H9 (cell line): ENCODE measurements around the gene GRID1. TPM values are rescaled to one million over a fixed set of nuclear protein-coding genes. Genes with fewer than 3 reads are reported as not detected.
A peak's percentile ranks its signal among the peaks of the same experiment; 100 is the strongest.

ENCODE experiments used
- DNase-seq: peaks from one replicate; pipeline ENCODE4 v3.0.0-alpha.2; 2017
- H2AFZ ChIP-seq: one replicate; pipeline ENCODE4 v1.6.1; 2013; ENCODE audit warnings: mild to moderate bottlenecking, low read length, control low read depth, moderate library complexity
- H2AK5ac ChIP-seq: 2 replicates; pipeline ENCODE4 v1.6.1; 2013; ENCODE audit warnings: low read length, control low read depth, mixed read lengths; ENCODE audit not compliant: insufficient read length
- H2BK120ac ChIP-seq: one replicate; pipeline ENCODE4 v1.6.1; 2013; ENCODE audit warnings: low read depth, mild to moderate bottlenecking, low read length, control low read depth, inconsistent platforms; ENCODE audit not compliant: poor library complexity, severe bottlenecking
- H2BK12ac ChIP-seq: 2 replicates; pipeline ENCODE4 v1.6.1; 2013; ENCODE audit warnings: low read length, control low read depth, mixed read lengths, low read depth; ENCODE audit not compliant: insufficient read length
- H2BK15ac ChIP-seq: 2 replicates; pipeline ENCODE4 v1.6.1; 2013; ENCODE audit warnings: low read depth, low read length, control low read depth
- H2BK20ac ChIP-seq: one replicate; pipeline ENCODE4 v1.6.1; 2013; ENCODE audit warnings: low read depth, mild to moderate bottlenecking, low read length, control low read depth, inconsistent platforms; ENCODE audit not compliant: poor library complexity, severe bottlenecking
- H2BK5ac ChIP-seq: 2 replicates; pipeline ENCODE4 v1.6.1; 2013; ENCODE audit warnings: low read length, control low read depth, mixed read lengths; ENCODE audit not compliant: insufficient read length
- H3K14ac ChIP-seq: 2 replicates; pipeline ENCODE4 v1.6.1; 2013; ENCODE audit warnings: low read length, control low read depth; ENCODE audit not compliant: insufficient read depth
- H3K18ac ChIP-seq: 2 replicates; pipeline ENCODE4 v1.6.1; 2013; ENCODE audit warnings: low read depth, mild to moderate bottlenecking, mixed read lengths, low read length, control low read depth; ENCODE audit not compliant: insufficient read length
- H3K23ac ChIP-seq: 2 replicates; pipeline ENCODE4 v1.6.1; 2013; ENCODE audit warnings: low read length, control low read depth, mixed read lengths, low read depth; ENCODE audit not compliant: insufficient read length
- H3K23me2 ChIP-seq: 2 replicates; pipeline ENCODE4 v1.6.1; 2013; ENCODE audit warnings: low read depth, mild to moderate bottlenecking, mixed read lengths, low read length, control low read depth; ENCODE audit not compliant: insufficient read length, poor library complexity, severe bottlenecking
- H3K27ac ChIP-seq: 2 replicates; pipeline ENCODE4 v1.5.1; 2013; ENCODE audit warnings: low read length, control low read depth, mixed read lengths, low read depth; ENCODE audit not compliant: insufficient read length
- H3K27me3 ChIP-seq: 2 replicates; pipeline ENCODE4 v1.6.1; 2013; ENCODE audit warnings: low read length, control low read depth, inconsistent platforms; ENCODE audit not compliant: insufficient read depth
- H3K4ac ChIP-seq: 2 replicates; pipeline ENCODE4 v1.6.1; 2013; ENCODE audit warnings: low read depth, mild to moderate bottlenecking, control low read depth, inconsistent platforms, low read length, moderate library complexity
- H3K4me1 ChIP-seq: 2 replicates; pipeline ENCODE4 v1.6.1; 2013; ENCODE audit warnings: low read length, control low read depth, inconsistent platforms; ENCODE audit not compliant: insufficient read depth
- H3K4me2 ChIP-seq: 2 replicates; pipeline ENCODE4 v1.6.1; 2013; ENCODE audit warnings: low read length, control low read depth, mixed read lengths; ENCODE audit not compliant: insufficient read length, insufficient read depth
- H3K56ac ChIP-seq: 2 replicates; pipeline ENCODE4 v1.6.1; 2013; ENCODE audit warnings: low read depth, mild to moderate bottlenecking, mixed read lengths, low read length, control low read depth; ENCODE audit not compliant: insufficient read length
- H3K79me1 ChIP-seq: 2 replicates; pipeline ENCODE4 v1.6.1; 2013; ENCODE audit warnings: low read depth, mild to moderate bottlenecking, moderate library complexity, low read length, control low read depth, inconsistent platforms; ENCODE audit not compliant: insufficient read depth, poor library complexity, severe bottlenecking
- H3K79me2 ChIP-seq: 2 replicates; pipeline ENCODE4 v1.6.1; 2013; ENCODE audit warnings: low read length, control low read depth, inconsistent platforms; ENCODE audit not compliant: insufficient read depth
- H3K9ac ChIP-seq: 2 replicates; pipeline ENCODE4 v1.6.1; 2013; ENCODE audit warnings: low read length, control low read depth, mixed read lengths; ENCODE audit not compliant: insufficient read length; ENCODE audit errors: extremely low read depth
- H3K9me3 ChIP-seq: one replicate; pipeline ENCODE4 v1.6.1; 2013; ENCODE audit warnings: low read depth, low read length, inconsistent platforms; ENCODE audit not compliant: control insufficient read depth
- H3T11ph ChIP-seq: one replicate; pipeline ENCODE4 v1.6.1; 2013; ENCODE audit warnings: mild to moderate bottlenecking, low read length, control low read depth, inconsistent platforms
- H4K20me1 ChIP-seq: one replicate; pipeline ENCODE4 v1.6.1; 2013; ENCODE audit not compliant: control insufficient read depth, insufficient read length, insufficient read depth
- H4K5ac ChIP-seq: 2 replicates; pipeline ENCODE4 v1.6.1; 2013; ENCODE audit warnings: low read depth, mild to moderate bottlenecking, mixed read lengths, low read length, control low read depth; ENCODE audit not compliant: insufficient read length
- H4K8ac ChIP-seq: replicated peaks from 2 replicates; pipeline ENCODE4 v1.6.1; 2013; ENCODE audit warnings: low read length, control low read depth, mixed read lengths, low read depth; ENCODE audit not compliant: insufficient read length
- H4K91ac ChIP-seq: 2 replicates; pipeline ENCODE4 v1.6.1; 2013; ENCODE audit warnings: low read depth, mild to moderate bottlenecking, moderate library complexity, mixed read lengths, low read length, control low read depth; ENCODE audit not compliant: insufficient read length
- H3K27ac Mint-ChIP-seq, 3 experiments: 2 replicates in 2 of 3; 3 replicates in 1 of 3; pipeline ENCODE4 v1.8.0; 2020 to 2021; ENCODE audit warnings: mixed read lengths in 3 of 3, mild to moderate bottlenecking in 1 of 3, moderate library complexity in 1 of 3
- H3K27me3 Mint-ChIP-seq: 2 replicates; pipeline ENCODE4 v1.8.0; 2021; ENCODE audit warnings: low read depth, mild to moderate bottlenecking, moderate library complexity, mixed read lengths
- H3K36me3 Mint-ChIP-seq, 3 experiments: 2 replicates in 2 of 3; 3 replicates in 1 of 3; pipeline ENCODE4 v1.8.0; 2020 to 2021; ENCODE audit warnings: low read depth in 3 of 3, mixed read lengths in 3 of 3; ENCODE audit not compliant: insufficient read depth in 1 of 3
- H3K4me1 Mint-ChIP-seq, 2 experiments: 2 replicates each; pipeline ENCODE4 v1.8.0; 2020; ENCODE audit warnings: mixed read lengths in 2 of 2
- H3K4me3 Mint-ChIP-seq, 2 experiments: 2 replicates in 1 of 2; 3 replicates in 1 of 2; pipeline ENCODE4 v1.8.0; 2020 to 2021; ENCODE audit warnings: mild to moderate bottlenecking in 2 of 2, mixed read lengths in 2 of 2, moderate library complexity in 1 of 2
- H3K9me3 Mint-ChIP-seq, 2 experiments: 2 replicates in 1 of 2; 3 replicates in 1 of 2; pipeline ENCODE4 v1.8.0; 2020; ENCODE audit warnings: mild to moderate bottlenecking in 2 of 2, mixed read lengths in 2 of 2, moderate library complexity in 1 of 2
- WGBS: extraction: QIAGEN DNeasy Blood & Tissue Kit; methylation state at CpG from one replicate; pipeline ENCODE4 v1.1.7; 2013; ENCODE audit warnings: missing lambda C conversion rate, low lambda C conversion rate, mixed read lengths; ENCODE audit not compliant: insufficient read length; ENCODE audit errors: extremely low coverage; 5-methylcytosine and 5-hydroxymethylcytosine counted together
- total RNA-seq: library from RNA; stranded (reverse); gene quantifications from 2 replicates; pipeline ENCODE4 v1.2.1, GENCODE V29; 2021
- TF ChIP-seq, protein P1 (sequence below): fragments of 200-600 bp; sonication (generic); conservative IDR thresholded peaks from 3 replicates; pipeline ENCODE4 v1.8.0; 2021; ENCODE audit warnings: antibody characterized with exemption, mild to moderate bottlenecking

Gene GRID1
- total RNA-seq, 1 experiment from 2014 or later: 0.35 TPM

DNA sequence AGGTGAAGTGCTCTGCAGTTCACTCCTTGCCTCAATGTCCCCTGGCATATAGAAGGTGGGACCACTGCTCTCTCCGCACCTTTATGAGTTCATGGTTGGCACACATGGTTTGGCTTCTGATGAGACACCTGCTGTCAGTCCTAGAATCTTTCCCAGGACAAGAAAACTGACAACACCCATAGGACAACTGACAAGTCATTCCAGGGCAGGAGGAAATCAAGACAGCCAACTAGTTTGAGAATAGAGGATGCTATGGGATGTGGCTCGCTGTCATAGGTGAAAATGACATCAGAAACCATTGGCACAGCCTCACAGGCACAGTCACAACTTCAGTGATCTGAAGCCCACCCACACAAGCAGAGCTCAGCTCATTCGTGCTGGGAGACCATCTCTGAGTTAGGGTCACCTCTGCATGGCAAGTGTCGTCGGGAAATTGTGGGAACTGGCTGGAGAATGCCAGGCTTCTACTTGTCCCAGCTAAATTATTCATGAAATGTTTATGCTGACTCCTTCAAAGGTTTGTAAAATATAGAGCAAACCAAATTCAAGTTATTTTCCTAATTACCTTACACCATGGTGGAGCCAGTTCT, 762.4 kb downstream of the GRID1 start:
- Mint-ChIP-seq H3K36me3 (no peaks in the 10 kb centered on the region), H3K4me3 (no peak overlapping the region), H3K27me3 (no peaks in the 10 kb centered on the region), H3K4me1 (no peaks in the 10 kb centered on the region), H3K27ac (no peak overlapping the region), H3K9me3 (no peaks in the 10 kb centered on the region; a peak in 1 of 5 replicates)
- Histone ChIP-seq H3K4me2 (no peak overlapping the region), H3K9ac (no peak overlapping the region), H4K20me1 (no peaks in the 10 kb centered on the region), H3K56ac (no peak overlapping the region), H2BK5ac (no peak overlapping the region), H2BK20ac (no peak overlapping the region), H2BK120ac (no peak overlapping the region), H4K91ac (no peak overlapping the region), H3K79me2 (no peaks in the 10 kb centered on the region), H3K79me1 (no peaks in the 10 kb centered on the region), H2AFZ (no peak overlapping the region), H3K18ac (no peak overlapping the region), H4K8ac (no peak overlapping the region), H3K4ac (no peak overlapping the region), H3K27me3 (no peaks in the 10 kb centered on the region), H3K4me1 (no peaks in the 10 kb centered on the region), H3K23me2 (no peaks in the 10 kb centered on the region), H3T11ph (no peak overlapping the region), H2AK5ac (no peak overlapping the region), H3K9me3 (no peaks in the 10 kb centered on the region), H2BK12ac (no peak overlapping the region), H4K5ac (no peak overlapping the region), H3K14ac (no peak overlapping the region), H3K27ac (no peak overlapping the region), H3K23ac (no peak overlapping the region), H2BK15ac (no peak overlapping the region)
- TF ChIP-seq, protein P1, sequence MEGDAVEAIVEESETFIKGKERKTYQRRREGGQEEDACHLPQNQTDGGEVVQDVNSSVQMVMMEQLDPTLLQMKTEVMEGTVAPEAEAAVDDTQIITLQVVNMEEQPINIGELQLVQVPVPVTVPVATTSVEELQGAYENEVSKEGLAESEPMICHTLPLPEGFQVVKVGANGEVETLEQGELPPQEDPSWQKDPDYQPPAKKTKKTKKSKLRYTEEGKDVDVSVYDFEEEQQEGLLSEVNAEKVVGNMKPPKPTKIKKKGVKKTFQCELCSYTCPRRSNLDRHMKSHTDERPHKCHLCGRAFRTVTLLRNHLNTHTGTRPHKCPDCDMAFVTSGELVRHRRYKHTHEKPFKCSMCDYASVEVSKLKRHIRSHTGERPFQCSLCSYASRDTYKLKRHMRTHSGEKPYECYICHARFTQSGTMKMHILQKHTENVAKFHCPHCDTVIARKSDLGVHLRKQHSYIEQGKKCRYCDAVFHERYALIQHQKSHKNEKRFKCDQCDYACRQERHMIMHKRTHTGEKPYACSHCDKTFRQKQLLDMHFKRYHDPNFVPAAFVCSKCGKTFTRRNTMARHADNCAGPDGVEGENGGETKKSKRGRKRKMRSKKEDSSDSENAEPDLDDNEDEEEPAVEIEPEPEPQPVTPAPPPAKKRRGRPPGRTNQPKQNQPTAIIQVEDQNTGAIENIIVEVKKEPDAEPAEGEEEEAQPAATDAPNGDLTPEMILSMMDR: no peak
- peak; percentile 4 for DNase-seq
- WGBS: no CpG with 5 or more reads among the region's 5 CpGs
